HG02840 (cell line): ENCODE measurements around the gene TRIM49C.
"Not testable (repeated sequence)": the region's sequence is repeated elsewhere in the genome, so short reads cannot be mapped to it uniquely, and the experiment has no call there.

ENCODE experiments used
- ATAC-seq: cut with Tn5 transposase; IDR thresholded peaks from one replicate; pipeline ENCODE4 v1.9.1; 2021; ENCODE audit warnings: mild to moderate bottlenecking, moderate library complexity, moderate number of reproducible peaks; ENCODE audit not compliant: unreplicated experiment, low FRiP score

The TRIM49C gene, protein sequence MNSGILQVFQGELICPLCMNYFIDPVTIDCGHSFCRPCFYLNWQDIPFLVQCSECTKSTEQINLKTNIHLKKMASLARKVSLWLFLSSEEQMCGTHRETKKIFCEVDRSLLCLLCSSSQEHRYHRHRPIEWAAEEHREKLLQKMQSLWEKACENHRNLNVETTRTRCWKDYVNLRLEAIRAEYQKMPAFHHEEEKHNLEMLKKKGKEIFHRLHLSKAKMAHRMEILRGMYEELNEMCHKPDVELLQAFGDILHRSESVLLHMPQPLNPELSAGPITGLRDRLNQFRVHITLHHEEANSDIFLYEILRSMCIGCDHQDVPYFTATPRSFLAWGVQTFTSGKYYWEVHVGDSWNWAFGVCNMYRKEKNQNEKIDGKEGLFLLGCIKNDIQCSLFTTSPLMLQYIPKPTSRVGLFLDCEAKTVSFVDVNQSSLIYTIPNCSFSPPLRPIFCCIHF

DNA sequence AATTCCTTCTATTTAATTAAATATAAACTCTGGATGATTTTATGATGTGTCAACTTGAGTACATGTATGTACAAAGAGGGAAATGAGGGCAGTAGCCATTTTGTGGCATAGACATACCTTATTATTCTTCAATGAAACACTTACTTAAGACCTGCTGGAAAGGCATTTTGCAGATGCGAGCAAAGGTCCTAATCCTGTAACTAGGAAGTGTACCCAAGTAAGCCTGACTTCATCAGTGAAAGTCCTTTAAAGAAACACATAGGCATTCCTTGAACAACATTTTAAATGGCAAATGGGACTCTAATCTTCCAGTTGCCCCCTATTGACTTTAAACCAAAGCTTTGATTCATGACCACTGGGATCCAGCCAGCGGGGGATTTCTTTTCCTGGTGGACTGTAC, at the start of gene TRIM49C:
Gene TRIM49C (plus strand): TSS at position 301 of the 400 bp plus-strand sequence. CDS start 4,106 bp downstream, outside the sequence.
- not testable (repeated sequence) for ATAC-seq

DNA sequence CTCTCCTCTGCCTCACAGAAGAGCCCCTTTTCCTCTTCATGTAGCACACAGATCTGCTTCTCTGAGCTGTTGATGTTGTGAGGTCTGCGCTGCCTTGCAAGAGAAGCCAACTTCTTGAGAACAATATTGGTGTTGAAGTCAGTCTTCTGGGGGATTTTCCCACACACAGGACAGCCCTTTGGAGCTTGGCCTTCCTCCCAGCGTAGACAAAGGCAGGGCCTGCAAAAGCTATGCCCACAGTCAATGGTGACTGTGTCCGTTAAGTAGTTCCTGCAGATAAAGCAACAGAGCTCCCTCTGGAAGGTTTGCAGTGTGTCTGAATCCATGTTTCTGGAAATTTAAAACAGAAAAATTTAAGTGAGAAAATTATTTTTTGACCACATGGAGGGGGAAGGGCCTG, 6.7 kb upstream of the TRIM49C start:
- not testable (repeated sequence) for ATAC-seq

- ATAC-seq = not testable (repeated sequence)
Observed at GRCh38 chr11:90051591-90052209, 20.8 kb downstream of the TRIM49C start.

DNA sequence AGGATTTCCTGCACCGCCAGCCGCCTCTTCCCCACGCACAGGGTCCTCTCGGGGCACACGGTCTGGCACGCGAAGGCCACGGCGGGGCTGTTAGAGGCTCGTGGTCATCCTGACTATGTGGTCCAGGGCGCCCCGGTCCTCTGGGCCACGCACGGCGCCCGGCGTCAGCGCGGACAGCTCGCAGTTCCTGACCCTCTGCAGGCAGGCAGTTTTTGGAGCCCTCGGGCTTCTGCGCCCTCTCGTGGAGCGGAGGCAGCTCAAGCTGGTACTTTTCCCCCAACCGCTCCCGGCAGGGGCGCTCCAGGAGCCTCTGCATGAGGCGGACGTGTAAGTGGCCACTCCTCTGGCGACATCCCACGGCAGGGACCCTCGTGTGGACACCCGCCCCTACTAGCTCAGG, 21.4 kb downstream of the TRIM49C start:
- not testable (repeated sequence) for ATAC-seq

DNA sequence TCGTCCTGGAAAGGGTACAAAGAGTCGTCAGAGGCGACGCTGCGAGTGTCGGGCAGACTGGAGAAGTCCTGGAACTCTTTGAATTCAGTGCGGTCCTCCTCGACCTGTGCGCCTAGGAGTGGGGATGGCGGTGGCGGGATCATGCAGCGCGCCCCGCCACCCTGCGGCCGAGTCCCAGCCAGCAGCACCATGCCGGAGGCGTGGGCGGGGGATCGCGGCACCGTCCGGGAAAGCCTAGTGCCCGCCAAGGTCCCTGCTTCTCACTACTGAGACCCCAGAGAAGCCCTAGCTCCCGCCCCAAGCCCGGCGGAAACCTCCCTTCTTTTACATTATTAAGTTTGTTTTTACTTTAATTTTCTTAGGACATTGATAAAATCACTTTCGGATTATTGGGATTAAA, 22.6 kb downstream of the TRIM49C start:
- ATAC-seq = not testable (repeated sequence)

GRCh38 chr11:90085650-90086049, 54.7 kb downstream of the TRIM49C start, which contains the start of gene UBTFL1:
UBTFL1 (plus strand) TSS chr11:90085950; CDS start chr11:90085950, 0 bp downstream.
- not testable (repeated sequence) for ATAC-seq

GRCh38 chr11:90088731-90089130, 57.8 kb downstream of the TRIM49C start:
- ATAC-seq = not testable (repeated sequence)
